Panc1 (cell line): ENCODE data around the gene SRGAP2C.
"Not testable (repeated sequence)": the region's sequence is repeated elsewhere in the genome, so short reads cannot be mapped to it uniquely, and the experiment has no call there.

Source experiments
- POLR2AphosphoS5 ChIP-seq: IDR thresholded peaks from 2 replicates; pipeline ENCODE4 v1.6.1; 2012; ENCODE audit warnings: mild to moderate bottlenecking, low read depth, low read length, moderate library complexity
- TF ChIP-seq, protein P1 (sequence below): fragments of 450-650 bp; IDR thresholded peaks from 2 replicates; pipeline ENCODE4 v1.5.1; 2017; ENCODE audit warnings: mild to moderate bottlenecking
- TF ChIP-seq, protein P2 (sequence below), 2 experiments: IDR thresholded peaks; 2 replicates each; pipeline ENCODE4 v1.6.1; 2011 to 2012; ENCODE audit warnings: low read depth in 2 of 2, control low read depth in 1 of 2, low read length in 1 of 2, mild to moderate bottlenecking in 1 of 2, moderate library complexity in 1 of 2; ENCODE audit not compliant: insufficient read depth in 1 of 2

DNA sequence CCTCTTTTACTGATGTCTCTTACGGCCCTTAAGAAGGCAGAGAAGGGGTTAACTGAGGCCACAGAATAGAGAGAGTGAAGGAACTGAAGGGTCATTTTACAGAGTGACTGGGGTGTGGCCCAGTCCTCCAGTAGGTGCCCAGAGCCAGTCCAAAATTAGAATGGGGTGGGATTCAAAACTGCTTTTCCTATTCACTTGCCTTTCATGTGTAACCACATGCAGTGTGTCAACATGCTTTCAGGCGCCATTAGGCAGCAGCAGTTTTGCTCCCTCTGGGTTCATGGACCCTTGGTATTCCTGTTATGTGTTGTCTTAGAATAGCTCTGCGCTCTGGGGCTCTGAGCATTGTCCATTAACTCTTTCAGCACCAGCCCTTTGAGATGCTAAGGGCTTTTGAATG, 123.0 kb downstream of the SRGAP2C start:
- TF ChIP-seq, protein P1, sequence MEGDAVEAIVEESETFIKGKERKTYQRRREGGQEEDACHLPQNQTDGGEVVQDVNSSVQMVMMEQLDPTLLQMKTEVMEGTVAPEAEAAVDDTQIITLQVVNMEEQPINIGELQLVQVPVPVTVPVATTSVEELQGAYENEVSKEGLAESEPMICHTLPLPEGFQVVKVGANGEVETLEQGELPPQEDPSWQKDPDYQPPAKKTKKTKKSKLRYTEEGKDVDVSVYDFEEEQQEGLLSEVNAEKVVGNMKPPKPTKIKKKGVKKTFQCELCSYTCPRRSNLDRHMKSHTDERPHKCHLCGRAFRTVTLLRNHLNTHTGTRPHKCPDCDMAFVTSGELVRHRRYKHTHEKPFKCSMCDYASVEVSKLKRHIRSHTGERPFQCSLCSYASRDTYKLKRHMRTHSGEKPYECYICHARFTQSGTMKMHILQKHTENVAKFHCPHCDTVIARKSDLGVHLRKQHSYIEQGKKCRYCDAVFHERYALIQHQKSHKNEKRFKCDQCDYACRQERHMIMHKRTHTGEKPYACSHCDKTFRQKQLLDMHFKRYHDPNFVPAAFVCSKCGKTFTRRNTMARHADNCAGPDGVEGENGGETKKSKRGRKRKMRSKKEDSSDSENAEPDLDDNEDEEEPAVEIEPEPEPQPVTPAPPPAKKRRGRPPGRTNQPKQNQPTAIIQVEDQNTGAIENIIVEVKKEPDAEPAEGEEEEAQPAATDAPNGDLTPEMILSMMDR = not testable (repeated sequence)
- TF ChIP-seq, protein P2, sequence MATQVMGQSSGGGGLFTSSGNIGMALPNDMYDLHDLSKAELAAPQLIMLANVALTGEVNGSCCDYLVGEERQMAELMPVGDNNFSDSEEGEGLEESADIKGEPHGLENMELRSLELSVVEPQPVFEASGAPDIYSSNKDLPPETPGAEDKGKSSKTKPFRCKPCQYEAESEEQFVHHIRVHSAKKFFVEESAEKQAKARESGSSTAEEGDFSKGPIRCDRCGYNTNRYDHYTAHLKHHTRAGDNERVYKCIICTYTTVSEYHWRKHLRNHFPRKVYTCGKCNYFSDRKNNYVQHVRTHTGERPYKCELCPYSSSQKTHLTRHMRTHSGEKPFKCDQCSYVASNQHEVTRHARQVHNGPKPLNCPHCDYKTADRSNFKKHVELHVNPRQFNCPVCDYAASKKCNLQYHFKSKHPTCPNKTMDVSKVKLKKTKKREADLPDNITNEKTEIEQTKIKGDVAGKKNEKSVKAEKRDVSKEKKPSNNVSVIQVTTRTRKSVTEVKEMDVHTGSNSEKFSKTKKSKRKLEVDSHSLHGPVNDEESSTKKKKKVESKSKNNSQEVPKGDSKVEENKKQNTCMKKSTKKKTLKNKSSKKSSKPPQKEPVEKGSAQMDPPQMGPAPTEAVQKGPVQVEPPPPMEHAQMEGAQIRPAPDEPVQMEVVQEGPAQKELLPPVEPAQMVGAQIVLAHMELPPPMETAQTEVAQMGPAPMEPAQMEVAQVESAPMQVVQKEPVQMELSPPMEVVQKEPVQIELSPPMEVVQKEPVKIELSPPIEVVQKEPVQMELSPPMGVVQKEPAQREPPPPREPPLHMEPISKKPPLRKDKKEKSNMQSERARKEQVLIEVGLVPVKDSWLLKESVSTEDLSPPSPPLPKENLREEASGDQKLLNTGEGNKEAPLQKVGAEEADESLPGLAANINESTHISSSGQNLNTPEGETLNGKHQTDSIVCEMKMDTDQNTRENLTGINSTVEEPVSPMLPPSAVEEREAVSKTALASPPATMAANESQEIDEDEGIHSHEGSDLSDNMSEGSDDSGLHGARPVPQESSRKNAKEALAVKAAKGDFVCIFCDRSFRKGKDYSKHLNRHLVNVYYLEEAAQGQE (IDR thresholded peaks at IDR 0.05; ENCODE audit: insufficient read depth in 1 of 2, low read depth in 2 of 2, low read length in 1 of 2) = not testable (repeated sequence)
- TF ChIP-seq POLR2AphosphoS5 = not testable (repeated sequence)
